Measurements from ENCODE around the gene RASGEF1B. TPM values are rescaled to one million over a fixed set of nuclear protein-coding genes. Genes with fewer than 3 reads are reported as not detected.

Gene RASGEF1B
- total RNA-seq, 2 experiments from 2014 or later: 5.7 to 12.6 TPM

GRCh38 chr4:81454948-81455347 is 16.8 kb downstream of the RASGEF1B start:
- ChIA-PET POLR2A (interaction anchor here (1.3 kb wide), 1 partner anchor 17 kb away, joined by 3 read pairs; the partner anchor contains the start of gene RASGEF1B), CTCF (ENCODE audit: unreplicated experiment) (no interaction called here)
- Histone ChIP-seq H3K79me2 (ENCODE audit: insufficient read depth, low read depth, low read length) (no peaks in the 10 kb centered on the region), H3K27ac (ENCODE audit: low read depth, low read length, poor library complexity, severe bottlenecking) (no peak overlapping the region), H3K4me1 (ENCODE audit: insufficient read depth, low read length, poor library complexity, severe bottlenecking) (no peaks in the 10 kb centered on the region), H3K4me3 (ENCODE audit: low read depth, low read length, poor library complexity, severe bottlenecking) (no peak overlapping the region), H3K9me2 (ENCODE audit: insufficient read depth, low read length) (no peaks in the 10 kb centered on the region), H3K9me3 (ENCODE audit: low read length) (no peaks in the 10 kb centered on the region), H3K4me2 (ENCODE audit: low read length) (no peak overlapping the region), H2AFZ (ENCODE audit: low read length) (no peak overlapping the region), H3K36me3 (ENCODE audit: insufficient read depth, low read length) (peaks cover 79% of the 10 kb centered on the region), H4K20me1 (ENCODE audit: insufficient read depth, low read length) (no peaks in the 10 kb centered on the region; the same call in 1 of the 2 replicates)
- no TSS peak for BruUV-seq (replicated peaks)
- no peak for DNase-seq (ENCODE audit: low spot score)
- intact Hi-C loops (cut with micrococcal nuclease; ENCODE audit: unreplicated experiment): loop anchor here (10.0 kb wide), 1 partner anchor 640 kb away; no protein-coding TSS in a partner anchor
- TF ChIP-seq CTCF (conservative IDR thresholded peaks at IDR 0.05; ENCODE audit: low read length) (no peak), EZH2phosphoT487 (IDR thresholded peaks at IDR 0.05; ENCODE audit: borderline replicate concordance, low read depth, low read length) (no peak)

- no TSS peak for BruUV-seq (replicated peaks)
- Histone ChIP-seq H4K20me1 (ENCODE audit: insufficient read depth, low read length) (no peaks in the 10 kb centered on the region; the same call in 1 of the 2 replicates), H3K27ac (ENCODE audit: low read depth, low read length, poor library complexity, severe bottlenecking) (no peak overlapping the region), H3K9me2 (ENCODE audit: insufficient read depth, low read length) (no peaks in the 10 kb centered on the region), H2AFZ (ENCODE audit: low read length) (no peak overlapping the region), H3K36me3 (ENCODE audit: insufficient read depth, low read length) (peaks cover 79% of the 10 kb centered on the region), H3K4me3 (ENCODE audit: low read depth, low read length, poor library complexity, severe bottlenecking) (no peak overlapping the region), H3K4me1 (ENCODE audit: insufficient read depth, low read length, poor library complexity, severe bottlenecking) (no peaks in the 10 kb centered on the region), H3K9me3 (ENCODE audit: low read length) (no peaks in the 10 kb centered on the region), H3K4me2 (ENCODE audit: low read length) (no peak overlapping the region), H3K79me2 (ENCODE audit: insufficient read depth, low read depth, low read length) (no peaks in the 10 kb centered on the region)
- POLR2A ChIA-PET: interaction anchor here (1.3 kb wide), 1 partner anchor 18 kb away, joined by 3 read pairs; the partner anchor contains the start of gene RASGEF1B
- intact Hi-C loops (cut with micrococcal nuclease; ENCODE audit: unreplicated experiment): loop anchor here (10.0 kb wide), 1 partner anchor 640 kb away; no protein-coding TSS in a partner anchor
- CTCF ChIA-PET (ENCODE audit: unreplicated experiment): no interaction called here
- TF ChIP-seq EZH2phosphoT487 (IDR thresholded peaks at IDR 0.05; ENCODE audit: borderline replicate concordance, low read depth, low read length): no peak
- TF ChIP-seq CTCF (conservative IDR thresholded peaks at IDR 0.05; ENCODE audit: low read length): no peak
- DNase-seq (ENCODE audit: low spot score): no peak
These were observed 17.2 kb downstream of the RASGEF1B start for GRCh38 chr4:81454499-81454898.

- BruUV-seq (replicated peaks): no TSS peak
- H3K9me3 ChIP-seq (ENCODE audit: low read length): no peaks in the 10 kb centered on the region
- no peak overlapping the region for H3K4me3 ChIP-seq (ENCODE audit: low read depth, low read length, poor library complexity, severe bottlenecking)
- intact Hi-C loops (cut with micrococcal nuclease; ENCODE audit: unreplicated experiment): loop anchor here (10.0 kb wide), 1 partner anchor 642 kb away; no protein-coding TSS in a partner anchor
- no peak for DNase-seq (ENCODE audit: low spot score)
- no peak overlapping the region for H2AFZ ChIP-seq (ENCODE audit: low read length)
- peaks cover 69% of the 10 kb centered on the region for H3K36me3 ChIP-seq (ENCODE audit: insufficient read depth, low read length)
- H3K79me2 ChIP-seq (ENCODE audit: insufficient read depth, low read depth, low read length): no peaks in the 10 kb centered on the region
- no peaks in the 10 kb centered on the region for H3K9me2 ChIP-seq (ENCODE audit: insufficient read depth, low read length)
- ChIA-PET CTCF (ENCODE audit: unreplicated experiment) (no interaction called here), POLR2A (interaction anchor here (0.5 to 1.2 kb wide), 3 partner anchors 8 to 213 kb away, joined by 3 read pairs; no protein-coding TSS in a partner anchor)
- no peaks in the 10 kb centered on the region for H3K4me1 ChIP-seq (ENCODE audit: insufficient read depth, low read length, poor library complexity, severe bottlenecking)
- TF ChIP-seq EZH2phosphoT487 (IDR thresholded peaks at IDR 0.05; ENCODE audit: borderline replicate concordance, low read depth, low read length) (no peak), CTCF (conservative IDR thresholded peaks at IDR 0.05; ENCODE audit: low read length) (no peak)
- H3K4me2 ChIP-seq (ENCODE audit: low read length): no peak overlapping the region
- H4K20me1 ChIP-seq (ENCODE audit: insufficient read depth, low read length): no peaks in the 10 kb centered on the region; the same call in 1 of the 2 replicates
- no peak overlapping the region for H3K27ac ChIP-seq (ENCODE audit: low read depth, low read length, poor library complexity, severe bottlenecking)
These were observed 18.7 kb downstream of the RASGEF1B start for GRCh38 chr4:81453024-81453423.

Data from OCI-LY7 (cell line).